NCI-H2171 treated with DMSO at 0.1 percent for 48 hours (cell line): ENCODE measurements around the gene GNG13.
"Not testable (repeated sequence)": the region's sequence is repeated elsewhere in the genome, so short reads cannot be mapped to it uniquely, and the experiment has no call there.

ENCODE experiments used
- DNase-seq: peaks from one replicate; lab custom pipeline; 2025; lab: John Stamatoyannopoulos, UW

GNG13 gene

GRCh38 chr16:831571-832413 is 31.3 kb upstream of the GNG13 start:
- no peak for DNase-seq

DNA sequence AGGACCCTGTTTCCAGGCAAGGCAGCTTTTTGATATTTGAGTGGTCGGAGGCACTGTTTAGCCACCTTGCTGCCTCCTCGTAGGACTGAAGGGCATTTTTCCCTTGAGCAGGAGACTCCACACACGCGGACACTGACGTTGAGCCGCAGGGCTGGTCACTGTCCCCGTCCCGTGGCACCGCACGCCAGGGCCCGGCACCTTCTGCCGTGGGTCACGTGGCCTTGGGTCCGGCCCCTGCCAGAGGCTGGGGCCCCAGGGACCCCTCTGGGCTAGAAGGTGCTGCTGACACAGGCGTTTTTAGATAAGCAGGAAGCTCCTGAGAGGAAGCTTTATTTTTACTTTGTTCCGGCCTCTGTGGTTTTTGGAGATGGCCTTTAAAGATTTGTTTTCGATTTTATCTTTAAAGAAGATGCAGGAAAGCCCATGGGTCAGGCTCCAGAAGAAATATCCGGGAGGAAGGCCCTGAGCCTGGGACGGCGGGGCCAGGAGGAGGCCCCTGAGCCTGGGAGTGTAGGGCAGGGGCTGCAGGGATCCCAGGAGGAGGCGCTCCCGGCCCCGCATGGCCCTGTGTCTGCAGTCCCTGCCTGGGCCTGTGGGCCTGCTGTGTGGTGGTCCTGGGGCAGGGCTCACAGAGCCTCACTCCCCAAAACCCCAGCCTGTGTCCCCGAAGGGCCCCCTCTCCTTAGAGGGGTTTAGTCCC is 30.5 kb upstream of the GNG13 start:
- DNase-seq = no peak

- no peak for DNase-seq
Measured at GRCh38 chr16:830107-830870, 29.8 kb upstream of the GNG13 start.

DNA sequence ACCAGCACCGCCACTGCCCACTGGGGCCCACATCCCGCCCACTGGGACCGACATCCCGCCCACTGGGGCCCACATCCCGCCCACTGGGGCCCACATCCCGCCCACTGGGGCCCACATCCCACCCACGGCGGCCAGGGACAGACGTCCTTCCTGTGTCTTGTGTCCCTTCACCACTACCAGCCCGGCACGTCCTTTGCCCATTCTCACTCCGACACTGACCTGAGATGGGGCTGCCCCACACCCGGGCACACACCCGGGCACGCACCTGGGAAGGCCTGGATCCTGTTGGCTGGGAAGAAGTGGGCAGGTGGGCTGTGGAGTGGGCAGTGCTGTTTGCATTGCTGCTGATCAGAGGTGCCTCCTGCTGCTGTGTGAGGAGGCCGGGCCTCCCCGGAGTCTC is 28.4 kb upstream of the GNG13 start:
- DNase-seq = no peak

DNA sequence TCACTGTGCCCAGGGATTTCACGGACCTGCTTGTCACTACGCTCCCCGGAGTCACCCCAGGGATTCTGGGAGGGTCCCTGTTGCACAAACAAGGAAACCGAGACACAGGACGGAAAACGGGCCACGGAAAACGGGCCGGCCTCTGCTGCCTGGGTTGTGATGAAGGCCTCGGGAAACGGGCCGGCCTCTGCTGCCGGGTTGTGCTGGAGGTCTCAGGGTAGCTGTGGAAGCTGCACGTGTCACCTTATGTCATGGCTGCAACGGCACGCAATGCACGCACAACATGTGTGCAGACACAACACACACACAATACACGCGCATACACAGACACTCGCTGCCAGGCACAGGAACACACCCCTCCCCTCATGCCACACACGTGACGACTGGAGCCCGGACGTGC is 27.0 kb upstream of the GNG13 start:
- DNase-seq = no peak

- peak; percentile 79 for DNase-seq
Measured at GRCh38 chr16:825341-826061, 25.0 kb upstream of the GNG13 start.

DNA sequence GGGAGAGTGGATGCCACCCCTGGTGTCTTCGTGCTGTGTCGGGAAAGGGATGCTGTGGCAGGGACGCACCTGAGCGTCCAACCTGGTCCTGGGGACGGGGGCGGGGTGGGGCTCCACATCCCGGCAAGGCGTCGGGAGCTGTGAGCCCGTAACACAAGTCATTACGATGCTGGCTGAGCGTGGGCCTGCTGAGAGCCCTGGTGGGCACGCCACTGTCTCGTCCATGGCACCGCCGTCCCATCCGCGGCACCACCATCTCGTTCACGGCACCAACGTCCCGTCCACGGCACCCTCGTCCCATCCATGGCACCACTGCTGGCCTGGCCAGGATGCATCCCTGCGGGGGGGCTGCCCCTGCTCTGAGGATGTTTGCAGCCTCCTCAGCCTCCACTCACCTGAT is 24.1 kb upstream of the GNG13 start:
- DNase-seq = no peak

GRCh38 chr16:824194-824593 is 23.7 kb upstream of the GNG13 start:
- no peak for DNase-seq

GRCh38 chr16:822909-823297 is 22.4 kb upstream of the GNG13 start:
- no peak for DNase-seq

DNA sequence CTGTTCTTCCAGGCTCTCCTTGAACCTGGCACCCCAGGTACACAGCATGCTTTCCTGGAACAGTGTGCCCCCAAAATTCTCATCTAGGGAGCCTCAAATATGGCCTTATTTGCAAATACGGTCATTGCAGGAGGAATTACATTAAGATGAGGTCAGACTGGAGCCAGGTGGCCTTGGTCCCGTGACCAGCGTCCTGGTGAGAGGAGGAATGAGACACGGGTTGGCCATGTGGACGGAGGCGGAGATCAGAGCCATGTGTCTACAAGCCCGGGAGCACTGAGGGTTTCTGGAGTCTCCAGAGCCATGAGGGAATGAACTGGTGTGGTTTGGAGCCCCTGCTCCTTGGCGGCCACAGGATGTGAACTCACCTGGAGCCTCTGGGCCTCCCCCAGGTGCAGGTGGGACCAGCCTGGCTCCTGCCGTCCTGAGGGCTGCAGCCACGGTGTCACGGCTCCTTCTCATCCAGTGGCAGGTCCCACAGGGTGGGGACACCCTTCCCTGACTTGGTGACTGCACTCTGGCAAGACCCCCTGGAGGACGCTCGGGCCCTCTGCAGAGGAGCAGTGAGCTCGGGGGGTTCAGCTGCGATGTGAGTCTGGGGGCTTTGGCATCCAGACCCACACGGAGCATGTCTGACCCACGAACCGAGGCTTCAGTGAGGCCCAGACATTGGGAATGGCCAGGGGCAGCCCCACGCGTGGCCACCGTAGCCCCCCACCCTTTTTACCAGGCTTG is 21.8 kb upstream of the GNG13 start:
- DNase-seq = no peak

DNA sequence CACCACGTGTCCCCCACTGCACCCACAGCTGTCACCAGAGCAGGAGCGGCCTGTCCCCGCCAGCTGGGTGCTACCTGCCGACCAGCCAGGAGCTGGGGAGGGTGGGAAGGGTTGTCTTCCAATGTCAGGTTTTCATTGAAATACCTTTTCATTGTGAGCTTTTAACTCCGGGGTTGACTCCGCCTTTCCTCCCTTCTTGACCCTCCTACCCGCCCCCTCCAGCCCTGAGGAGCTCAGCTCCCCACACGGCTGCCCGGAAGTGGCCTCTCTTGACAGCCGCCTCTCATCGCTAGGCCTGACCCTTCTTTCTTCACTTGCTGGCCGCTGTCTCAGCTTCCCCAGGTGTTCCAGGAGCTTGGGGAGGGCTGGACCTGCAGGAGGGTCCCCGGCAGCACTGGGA is 21.2 kb upstream of the GNG13 start:
- no peak for DNase-seq

DNA sequence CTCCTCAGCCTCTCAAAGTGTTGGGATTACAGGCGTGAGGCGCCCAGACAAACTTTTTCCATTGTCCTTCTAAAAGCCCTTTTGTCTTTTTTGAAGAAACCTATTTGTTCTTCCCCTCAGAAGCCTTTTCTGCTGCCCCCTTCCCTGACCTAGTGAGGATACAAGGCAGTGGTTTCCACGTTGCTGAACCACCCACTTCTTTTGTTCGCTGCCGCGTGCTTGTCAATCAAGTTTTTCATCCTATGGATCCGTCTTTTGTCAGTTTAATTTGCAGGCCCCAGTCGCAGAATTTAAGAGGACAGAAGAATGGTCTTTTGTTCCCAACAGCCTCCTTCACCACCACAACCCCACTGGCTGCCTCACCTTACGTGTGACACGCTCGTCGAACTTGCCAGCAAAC is 20.2 kb upstream of the GNG13 start:
- DNase-seq = no peak

DNA sequence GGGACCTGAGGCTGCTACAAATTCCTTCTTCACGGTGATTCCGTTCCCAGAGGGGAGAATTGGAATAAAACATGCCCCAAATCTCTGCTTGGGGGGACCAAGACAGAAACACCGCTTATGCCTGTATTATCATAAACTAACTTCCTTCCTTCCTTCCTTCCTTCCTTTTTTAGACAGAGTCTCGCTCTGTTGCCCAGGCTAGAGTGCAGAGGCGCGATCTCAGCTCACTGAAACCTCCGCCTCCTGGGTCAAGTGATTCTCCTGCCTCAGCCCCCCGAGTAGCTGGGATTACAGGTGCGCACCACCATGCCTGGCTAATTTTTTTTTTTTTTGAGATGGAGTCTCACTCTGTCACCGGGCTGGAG is 19.5 kb upstream of the GNG13 start:
- DNase-seq = not testable (repeated sequence)

DNA sequence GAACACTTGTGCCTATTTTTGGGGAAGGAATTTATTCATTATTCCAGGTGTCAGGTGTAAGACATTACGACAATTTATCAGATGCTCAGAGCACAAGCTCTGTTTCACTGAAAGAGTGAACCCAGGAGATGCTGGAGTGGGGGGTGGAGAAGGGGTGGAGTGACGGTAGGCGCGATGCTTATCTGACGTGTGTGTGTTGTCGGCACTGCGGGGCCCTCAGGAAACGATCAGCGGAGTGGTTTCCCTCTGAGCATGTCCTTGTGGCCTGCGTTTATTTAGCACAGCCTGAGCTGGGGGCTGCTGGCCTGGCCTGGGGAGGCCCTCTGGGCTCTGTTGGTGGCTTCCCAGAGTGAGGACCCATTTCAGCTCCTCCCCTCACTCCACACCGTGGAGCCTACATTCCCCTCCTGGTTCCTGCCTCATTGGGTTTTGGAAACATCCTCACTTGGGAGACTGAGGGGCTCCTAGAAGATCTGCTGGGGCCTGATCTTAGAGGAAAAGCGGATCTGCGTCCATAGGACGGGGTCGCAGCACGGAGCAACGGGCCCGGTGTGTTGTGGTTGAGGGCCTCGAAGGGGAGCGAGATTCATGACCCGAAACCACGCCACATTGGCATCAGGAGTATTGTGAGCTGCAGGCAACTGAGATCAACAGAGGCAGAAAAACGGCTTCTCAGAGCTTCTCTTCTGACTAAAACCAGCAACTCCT is 19.0 kb upstream of the GNG13 start:
- no peak for DNase-seq

- no peak for DNase-seq
Measured at GRCh38 chr16:818592-818991, 18.1 kb upstream of the GNG13 start.

- no peak for DNase-seq
Measured at GRCh38 chr16:818132-818531, 17.6 kb upstream of the GNG13 start.

DNA sequence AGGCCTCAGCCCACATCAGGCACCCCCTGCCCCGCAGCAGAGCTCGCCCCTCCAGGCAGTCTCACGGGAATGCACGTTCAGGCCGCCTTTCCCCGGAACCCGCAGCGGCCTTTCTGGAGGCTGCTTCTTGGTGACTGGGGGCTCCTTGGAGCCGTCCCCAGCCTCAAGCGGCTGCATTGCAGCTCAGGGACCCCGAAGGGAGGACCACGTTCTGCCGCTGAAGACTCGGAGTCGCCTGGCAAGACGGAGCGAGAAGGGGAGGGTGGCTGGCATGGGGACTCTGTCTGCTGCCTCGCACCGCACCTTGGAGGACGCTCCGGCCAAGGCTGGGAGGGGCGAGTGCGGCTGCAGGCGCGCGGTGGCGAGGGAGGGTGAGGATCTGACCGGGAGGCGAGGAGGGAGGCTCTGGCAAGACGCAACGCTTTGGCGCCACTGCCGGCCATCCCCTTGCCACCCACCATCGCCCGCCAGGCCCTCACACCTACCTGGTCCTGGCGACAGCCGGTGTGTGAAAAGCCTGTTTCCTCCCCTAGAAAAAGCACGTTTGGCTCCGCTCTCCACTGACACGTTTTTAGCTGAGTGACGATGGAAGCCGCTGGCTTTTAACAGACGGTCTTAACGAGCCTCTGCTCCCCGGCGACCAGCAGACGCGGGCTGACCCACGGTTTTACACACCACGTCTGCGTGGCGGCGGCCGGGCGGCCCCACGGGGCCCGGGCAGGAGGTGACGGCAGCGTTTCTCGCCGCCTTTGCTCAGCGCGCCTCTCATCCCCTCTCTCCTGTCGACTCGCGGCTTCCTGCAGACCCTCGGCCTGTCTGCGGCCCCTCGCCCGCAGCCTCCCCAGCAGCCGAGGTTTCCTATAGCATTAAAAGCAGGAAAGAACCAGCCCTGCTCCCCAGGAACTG is 16.7 kb upstream of the GNG13 start:
- no peak for DNase-seq

DNA sequence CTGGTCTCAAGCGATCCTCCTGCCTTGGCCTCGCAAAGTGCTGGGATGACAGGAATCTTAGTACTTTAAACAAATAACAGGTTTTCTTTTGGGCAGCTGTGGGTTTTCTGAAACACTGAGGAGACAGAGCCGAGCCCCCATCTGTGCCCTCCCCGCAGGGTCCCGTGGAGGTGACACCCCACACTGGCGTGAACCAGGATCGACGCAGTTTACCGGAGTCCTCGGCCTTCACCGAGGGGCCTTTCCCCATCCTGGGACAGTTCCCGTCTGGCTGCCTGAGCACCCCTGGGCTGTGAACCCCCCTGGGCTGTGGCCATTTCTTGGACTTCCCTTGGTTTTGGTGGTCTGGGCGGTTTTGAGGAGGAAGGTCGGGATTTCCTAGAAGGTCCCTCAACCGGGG is 15.3 kb upstream of the GNG13 start:
- no peak for DNase-seq

- no peak for DNase-seq
Measured at GRCh38 chr16:814974-815373, 14.4 kb upstream of the GNG13 start.

- no peak for DNase-seq
Measured at GRCh38 chr16:813916-814412, 13.4 kb upstream of the GNG13 start.
